ENCODE data around the gene INHBE. TPM values are rescaled to one million over a fixed set of nuclear protein-coding genes. Genes with fewer than 3 reads are reported as not detected.
A peak's percentile ranks its signal among the peaks of the same experiment; 100 is the strongest.
"Not testable (repeated sequence)": the region's sequence is repeated elsewhere in the genome, so short reads cannot be mapped to it uniquely, and the experiment has no call there.

Gene INHBE
- total RNA-seq, 1 experiment from 2014 or later: 5.0 TPM

DNA sequence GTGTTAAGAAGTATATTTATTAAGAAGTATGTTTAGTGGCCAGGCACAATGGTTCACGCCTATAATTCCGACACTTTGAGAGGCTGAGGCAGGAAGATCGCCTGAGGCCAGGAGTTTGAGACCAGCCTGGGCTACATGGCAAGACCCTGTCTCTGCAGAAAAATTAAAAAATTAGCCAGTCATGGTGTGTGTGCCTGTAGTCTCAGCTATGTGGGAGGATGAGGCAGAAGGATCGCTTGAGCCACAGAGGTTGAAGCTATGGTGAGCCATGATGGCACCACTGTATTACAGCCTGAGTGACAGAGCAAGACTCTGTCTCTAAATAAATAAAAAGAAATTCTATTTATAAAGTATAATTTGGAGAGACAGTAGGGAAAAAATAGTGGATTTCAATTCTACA lies 44.6 kb upstream of the INHBE start (continued):
- TF ChIP-seq NR3C1 (CRISPR knock-in tag; conservative IDR thresholded peaks at IDR 0.05; ENCODE audit: low read depth) (no peak), RELA (CRISPR knock-in tag; IDR thresholded peaks at IDR 0.05; ENCODE audit: borderline replicate concordance) (no peak)

DNA sequence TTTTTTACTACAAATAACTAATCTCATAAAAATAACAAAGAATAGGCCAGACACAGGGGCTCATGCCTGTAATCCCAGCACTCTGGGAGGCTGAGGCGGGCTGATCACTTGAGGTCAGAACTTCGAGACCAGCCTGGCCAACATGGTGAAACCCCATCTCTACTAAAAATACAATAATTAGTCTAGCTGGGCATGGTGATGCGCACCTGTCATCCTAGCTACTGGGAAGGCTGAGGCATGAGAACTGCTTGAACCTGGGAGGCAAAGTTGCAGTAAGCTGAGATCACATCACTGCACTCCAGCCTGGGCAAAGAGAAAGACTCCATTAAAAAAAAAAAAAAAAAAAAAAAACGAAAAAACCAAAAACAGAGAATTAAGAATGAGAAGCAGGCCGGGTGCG lies 40.9 kb upstream of the INHBE start:
- DNase-seq (ENCODE audit: low spot score); H3K36me3 Mint-ChIP-seq; H3K9me3 Mint-ChIP-seq; H3K27ac Mint-ChIP-seq; H3K4me3 Mint-ChIP-seq; H3K27me3 Mint-ChIP-seq (ENCODE audit: low read depth); ATAC-seq: not testable (repeated sequence)
- peaks cover 12% of the 10 kb centered on the region for H3K4me1 Mint-ChIP-seq
- ChIA-PET POLR2A (interaction anchor here (0.6 kb wide), 1 partner anchor 11 kb away, joined by 3 read pairs; no protein-coding TSS in a partner anchor), CTCF (interaction anchor here (0.6 to 2.0 kb wide), 3 partner anchors 38 to 60 kb away, joined by 4 to 9 read pairs (median 5); no protein-coding TSS in a partner anchor)

DNA sequence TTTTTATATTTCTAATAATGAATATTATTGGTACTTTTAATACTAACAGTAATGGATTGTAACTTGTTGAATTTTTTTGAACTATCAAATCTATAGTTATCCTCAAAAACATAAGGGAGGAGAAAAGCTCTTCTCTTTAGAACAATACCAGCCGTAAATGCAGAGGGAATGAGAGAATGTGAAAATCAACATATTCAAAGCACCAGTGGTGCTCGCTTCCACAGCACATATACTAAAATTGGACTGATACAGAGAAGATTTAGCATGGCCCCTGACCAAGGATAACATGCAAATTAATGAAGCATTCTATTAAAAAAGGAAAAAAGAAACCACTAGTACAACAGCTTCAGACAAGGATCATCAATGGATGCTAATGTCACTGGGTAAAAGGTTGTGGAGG lies 40.0 kb upstream of the INHBE start:
- H3K4me3 Mint-ChIP-seq: no peak overlapping the region
- DNase-seq (ENCODE audit: low spot score) (no peak), ATAC-seq (no peak)
- CTCF ChIA-PET: interaction anchor here (1.4 to 2.0 kb wide), 2 partner anchors 37 to 46 kb away, joined by 4 to 9 read pairs; no protein-coding TSS in a partner anchor
- no peaks in the 10 kb centered on the region for H3K27me3 Mint-ChIP-seq (ENCODE audit: low read depth)
- POLR2A ChIA-PET: interaction anchor here (0.5 kb wide), 1 partner anchor 107 kb away, joined by 4 read pairs; no protein-coding TSS in a partner anchor
- H3K27ac Mint-ChIP-seq: peak overlapping the region; percentile 36; the same call in 1 of the 2 replicates
- peaks cover 12% of the 10 kb centered on the region for H3K4me1 Mint-ChIP-seq
- H3K36me3 Mint-ChIP-seq: no peaks in the 10 kb centered on the region
- no peaks in the 10 kb centered on the region for H3K9me3 Mint-ChIP-seq
- TF ChIP-seq ZNF671 (CRISPR knock-in tag; IDR thresholded peaks at IDR 0.05) (no peak), ZNF138 (CRISPR knock-in tag; conservative IDR thresholded peaks at IDR 0.05) (no peak), ESRRA (CRISPR knock-in tag; IDR thresholded peaks at IDR 0.05; ENCODE audit: borderline replicate concordance) (no peak), RELA (CRISPR knock-in tag; IDR thresholded peaks at IDR 0.05; ENCODE audit: borderline replicate concordance) (no peak)
- TF ChIP-seq, protein P1, sequence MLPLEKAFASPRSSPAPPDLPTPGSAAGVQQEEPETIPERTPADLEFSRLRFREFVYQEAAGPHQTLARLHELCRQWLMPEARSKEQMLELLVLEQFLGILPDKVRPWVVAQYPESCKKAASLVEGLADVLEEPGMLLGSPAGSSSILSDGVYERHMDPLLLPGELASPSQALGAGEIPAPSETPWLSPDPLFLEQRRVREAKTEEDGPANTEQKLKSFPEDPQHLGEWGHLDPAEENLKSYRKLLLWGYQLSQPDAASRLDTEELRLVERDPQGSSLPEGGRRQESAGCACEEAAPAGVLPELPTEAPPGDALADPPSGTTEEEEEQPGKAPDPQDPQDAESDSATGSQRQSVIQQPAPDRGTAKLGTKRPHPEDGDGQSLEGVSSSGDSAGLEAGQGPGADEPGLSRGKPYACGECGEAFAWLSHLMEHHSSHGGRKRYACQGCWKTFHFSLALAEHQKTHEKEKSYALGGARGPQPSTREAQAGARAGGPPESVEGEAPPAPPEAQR (CRISPR knock-in tag; IDR thresholded peaks at IDR 0.05): no peak
- TF ChIP-seq, protein P2, sequence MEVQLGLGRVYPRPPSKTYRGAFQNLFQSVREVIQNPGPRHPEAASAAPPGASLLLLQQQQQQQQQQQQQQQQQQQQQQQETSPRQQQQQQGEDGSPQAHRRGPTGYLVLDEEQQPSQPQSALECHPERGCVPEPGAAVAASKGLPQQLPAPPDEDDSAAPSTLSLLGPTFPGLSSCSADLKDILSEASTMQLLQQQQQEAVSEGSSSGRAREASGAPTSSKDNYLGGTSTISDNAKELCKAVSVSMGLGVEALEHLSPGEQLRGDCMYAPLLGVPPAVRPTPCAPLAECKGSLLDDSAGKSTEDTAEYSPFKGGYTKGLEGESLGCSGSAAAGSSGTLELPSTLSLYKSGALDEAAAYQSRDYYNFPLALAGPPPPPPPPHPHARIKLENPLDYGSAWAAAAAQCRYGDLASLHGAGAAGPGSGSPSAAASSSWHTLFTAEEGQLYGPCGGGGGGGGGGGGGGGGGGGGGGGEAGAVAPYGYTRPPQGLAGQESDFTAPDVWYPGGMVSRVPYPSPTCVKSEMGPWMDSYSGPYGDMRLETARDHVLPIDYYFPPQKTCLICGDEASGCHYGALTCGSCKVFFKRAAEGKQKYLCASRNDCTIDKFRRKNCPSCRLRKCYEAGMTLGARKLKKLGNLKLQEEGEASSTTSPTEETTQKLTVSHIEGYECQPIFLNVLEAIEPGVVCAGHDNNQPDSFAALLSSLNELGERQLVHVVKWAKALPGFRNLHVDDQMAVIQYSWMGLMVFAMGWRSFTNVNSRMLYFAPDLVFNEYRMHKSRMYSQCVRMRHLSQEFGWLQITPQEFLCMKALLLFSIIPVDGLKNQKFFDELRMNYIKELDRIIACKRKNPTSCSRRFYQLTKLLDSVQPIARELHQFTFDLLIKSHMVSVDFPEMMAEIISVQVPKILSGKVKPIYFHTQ (CRISPR knock-in tag; IDR thresholded peaks at IDR 0.05): no peak
- TF ChIP-seq, protein P3, sequence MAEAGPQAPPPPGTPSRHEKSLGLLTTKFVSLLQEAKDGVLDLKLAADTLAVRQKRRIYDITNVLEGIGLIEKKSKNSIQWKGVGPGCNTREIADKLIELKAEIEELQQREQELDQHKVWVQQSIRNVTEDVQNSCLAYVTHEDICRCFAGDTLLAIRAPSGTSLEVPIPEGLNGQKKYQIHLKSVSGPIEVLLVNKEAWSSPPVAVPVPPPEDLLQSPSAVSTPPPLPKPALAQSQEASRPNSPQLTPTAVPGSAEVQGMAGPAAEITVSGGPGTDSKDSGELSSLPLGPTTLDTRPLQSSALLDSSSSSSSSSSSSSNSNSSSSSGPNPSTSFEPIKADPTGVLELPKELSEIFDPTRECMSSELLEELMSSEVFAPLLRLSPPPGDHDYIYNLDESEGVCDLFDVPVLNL (CRISPR knock-in tag; IDR thresholded peaks at IDR 0.05; ENCODE audit: borderline replicate concordance, low read depth): no peak
- TF ChIP-seq, protein P4, sequence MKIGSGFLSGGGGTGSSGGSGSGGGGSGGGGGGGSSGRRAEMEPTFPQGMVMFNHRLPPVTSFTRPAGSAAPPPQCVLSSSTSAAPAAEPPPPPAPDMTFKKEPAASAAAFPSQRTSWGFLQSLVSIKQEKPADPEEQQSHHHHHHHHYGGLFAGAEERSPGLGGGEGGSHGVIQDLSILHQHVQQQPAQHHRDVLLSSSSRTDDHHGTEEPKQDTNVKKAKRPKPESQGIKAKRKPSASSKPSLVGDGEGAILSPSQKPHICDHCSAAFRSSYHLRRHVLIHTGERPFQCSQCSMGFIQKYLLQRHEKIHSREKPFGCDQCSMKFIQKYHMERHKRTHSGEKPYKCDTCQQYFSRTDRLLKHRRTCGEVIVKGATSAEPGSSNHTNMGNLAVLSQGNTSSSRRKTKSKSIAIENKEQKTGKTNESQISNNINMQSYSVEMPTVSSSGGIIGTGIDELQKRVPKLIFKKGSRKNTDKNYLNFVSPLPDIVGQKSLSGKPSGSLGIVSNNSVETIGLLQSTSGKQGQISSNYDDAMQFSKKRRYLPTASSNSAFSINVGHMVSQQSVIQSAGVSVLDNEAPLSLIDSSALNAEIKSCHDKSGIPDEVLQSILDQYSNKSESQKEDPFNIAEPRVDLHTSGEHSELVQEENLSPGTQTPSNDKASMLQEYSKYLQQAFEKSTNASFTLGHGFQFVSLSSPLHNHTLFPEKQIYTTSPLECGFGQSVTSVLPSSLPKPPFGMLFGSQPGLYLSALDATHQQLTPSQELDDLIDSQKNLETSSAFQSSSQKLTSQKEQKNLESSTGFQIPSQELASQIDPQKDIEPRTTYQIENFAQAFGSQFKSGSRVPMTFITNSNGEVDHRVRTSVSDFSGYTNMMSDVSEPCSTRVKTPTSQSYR (CRISPR knock-in tag; IDR thresholded peaks at IDR 0.05): no peak
